HG02571 (cell line): Measurements from ENCODE around the gene PLAGL2.
"Not testable (repeated sequence)": the region's sequence is repeated elsewhere in the genome, so short reads cannot be mapped to it uniquely, and the experiment has no call there.

Experiments
- ATAC-seq: cut with Tn5 transposase; IDR thresholded peaks from one replicate; pipeline ENCODE4 v1.9.1; 2021; ENCODE audit warnings: mild to moderate bottlenecking, moderate library complexity; ENCODE audit not compliant: unreplicated experiment

The PLAGL2 gene

GRCh38 chr20:32204205-32205109 lies 3.1 kb downstream of the PLAGL2 start:
- ATAC-seq, result no peak

- no peak for ATAC-seq
Observed at GRCh38 chr20:32203356-32204204, 4.0 kb downstream of the PLAGL2 start.

GRCh38 chr20:32201977-32202363 lies 5.6 kb downstream of the PLAGL2 start:
- ATAC-seq, result no peak

- ATAC-seq, result no peak
Observed at GRCh38 chr20:32201296-32201976, 6.1 kb downstream of the PLAGL2 start.

DNA sequence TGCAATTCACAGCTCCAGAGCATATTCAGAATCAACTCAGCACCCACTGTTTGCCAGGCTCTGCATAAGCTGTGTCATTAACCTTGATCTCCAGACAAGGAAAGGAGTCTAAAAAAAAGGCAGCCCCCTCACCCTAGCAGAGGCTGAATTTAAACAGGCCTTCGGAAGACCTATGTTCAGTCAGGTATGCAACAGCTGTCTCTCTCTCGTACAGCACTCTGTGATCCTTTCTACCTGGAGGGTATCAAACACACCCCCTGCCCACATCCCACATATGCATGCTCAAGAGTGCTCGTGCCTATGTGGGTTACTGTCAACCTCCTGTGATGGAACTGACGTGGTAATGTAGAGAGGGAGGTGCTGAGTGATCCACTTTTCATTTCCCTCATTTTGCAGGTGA lies 8.5 kb downstream of the PLAGL2 start:
- no peak for ATAC-seq

GRCh38 chr20:32197136-32197535 lies 10.4 kb downstream of the PLAGL2 start:
- ATAC-seq, result not testable (repeated sequence)

DNA sequence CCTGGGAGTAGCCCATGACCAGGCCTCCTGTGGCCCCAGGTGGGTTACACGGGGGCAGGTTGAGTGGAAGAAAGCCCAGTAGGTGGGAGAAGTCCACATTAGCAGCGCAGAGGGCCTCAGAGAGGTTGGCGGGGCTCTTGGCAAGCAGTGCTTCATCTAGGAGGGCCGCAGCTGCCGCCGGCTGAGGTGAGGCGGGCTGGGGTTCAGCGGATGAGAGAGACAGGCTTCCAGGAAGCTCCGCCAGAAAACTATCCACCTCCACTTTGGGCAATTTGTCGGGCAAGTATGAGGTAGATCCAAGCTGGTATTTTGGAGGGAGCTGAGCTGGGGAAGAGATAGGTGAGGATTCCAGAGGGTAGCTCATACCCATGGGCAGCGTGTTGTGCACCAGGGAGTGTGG lies 10.9 kb downstream of the PLAGL2 start:
- ATAC-seq, result not testable (repeated sequence)

DNA sequence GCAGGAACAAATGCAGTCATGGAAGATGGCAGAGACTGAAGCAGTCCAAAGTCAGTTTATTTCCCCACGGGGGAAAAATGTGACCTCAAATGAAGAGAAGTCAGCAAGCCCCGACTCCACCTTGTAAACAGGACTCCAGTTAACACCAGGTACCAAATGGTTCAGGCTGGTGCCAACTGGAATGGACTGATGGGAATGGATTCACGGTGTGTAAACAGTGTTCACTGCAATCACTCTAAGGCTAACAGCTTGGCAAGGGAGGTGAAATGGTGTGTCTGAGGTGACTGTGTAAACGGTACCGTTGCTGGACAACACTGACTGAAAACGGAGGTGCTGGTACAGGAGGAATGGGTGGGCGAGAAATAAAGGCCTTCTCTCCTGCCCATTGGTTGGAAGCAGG lies 12.0 kb downstream of the PLAGL2 start:
- no peak for ATAC-seq

DNA sequence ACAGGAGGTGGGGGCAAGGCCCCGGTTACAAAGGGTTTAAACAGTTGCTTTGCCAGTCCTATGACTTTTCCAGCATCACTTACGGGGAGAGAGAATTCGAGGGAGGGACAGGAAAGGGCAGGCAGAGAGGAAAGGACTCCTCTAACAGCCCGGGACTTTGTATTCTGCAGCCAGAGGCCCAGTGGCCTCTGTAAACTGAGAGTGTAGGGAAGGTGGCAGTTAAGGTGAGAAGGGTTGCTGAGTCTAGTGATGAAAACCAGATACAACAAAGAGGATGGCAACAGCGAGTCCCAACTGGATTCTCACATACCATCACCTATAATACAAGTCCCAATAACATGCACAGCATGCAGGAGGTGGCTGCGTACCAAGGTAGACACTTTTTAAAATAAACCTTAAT lies 13.5 kb downstream of the PLAGL2 start:
- ATAC-seq, result no peak

DNA sequence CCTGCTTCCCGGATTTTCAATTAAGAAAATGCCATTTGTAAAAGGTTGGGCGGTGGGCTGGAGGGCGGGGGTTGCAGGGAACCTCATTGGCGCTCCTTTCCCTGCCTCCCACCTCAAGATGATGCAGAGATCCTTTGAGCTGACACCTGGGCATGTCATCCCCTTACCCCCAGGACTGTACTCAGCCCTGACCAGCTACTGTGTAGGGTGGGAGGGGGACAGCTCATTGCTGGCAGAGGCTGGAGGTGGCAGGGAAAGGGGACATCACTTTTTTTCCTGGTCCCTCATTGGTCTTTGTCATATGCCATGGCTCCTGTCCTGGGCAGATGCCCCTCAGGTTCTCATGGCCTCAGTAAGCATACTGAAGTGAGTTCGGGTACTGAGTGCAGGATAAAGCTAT lies 14.2 kb downstream of the PLAGL2 start:
- not testable (repeated sequence) for ATAC-seq

DNA sequence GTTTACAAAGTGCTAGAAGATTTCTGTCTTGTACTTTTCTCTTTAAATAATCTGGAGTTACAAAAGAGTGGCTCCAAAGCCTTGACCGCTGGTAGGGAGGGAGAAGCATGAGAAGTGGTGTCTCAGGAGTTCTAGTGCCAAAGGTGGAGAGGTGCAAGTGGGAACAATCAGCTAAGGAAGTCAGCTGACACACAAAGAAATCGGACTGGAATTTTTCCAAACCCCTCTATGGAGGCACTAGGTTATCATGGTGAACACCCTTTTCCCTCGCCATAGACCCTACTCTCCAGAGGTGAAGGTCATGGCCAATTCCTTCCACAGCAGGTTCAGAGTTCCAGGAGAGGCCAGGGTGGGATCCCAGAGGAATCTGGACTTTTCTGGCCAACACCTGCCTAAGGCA lies 14.8 kb downstream of the PLAGL2 start:
- ATAC-seq, result no peak

DNA sequence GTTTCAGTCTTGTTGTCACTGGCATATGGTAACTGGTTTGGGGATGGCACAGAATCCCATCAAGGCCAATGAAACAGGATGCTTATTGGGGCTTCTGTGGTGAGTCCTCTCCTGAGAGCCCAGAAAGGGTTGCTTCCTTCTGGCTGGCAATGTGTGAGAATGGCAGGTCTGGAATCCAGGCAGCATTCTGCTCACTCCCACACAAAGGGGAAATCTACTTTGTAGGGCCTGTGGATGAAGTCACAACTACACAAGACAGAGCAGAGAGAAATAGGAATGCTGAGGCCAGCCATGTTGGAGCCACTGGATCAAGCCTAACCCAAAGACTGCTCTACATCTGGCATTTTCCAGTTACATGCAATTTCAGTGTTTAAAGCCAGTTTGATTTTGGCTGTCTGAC lies 15.7 kb downstream of the PLAGL2 start:
- no peak for ATAC-seq

DNA sequence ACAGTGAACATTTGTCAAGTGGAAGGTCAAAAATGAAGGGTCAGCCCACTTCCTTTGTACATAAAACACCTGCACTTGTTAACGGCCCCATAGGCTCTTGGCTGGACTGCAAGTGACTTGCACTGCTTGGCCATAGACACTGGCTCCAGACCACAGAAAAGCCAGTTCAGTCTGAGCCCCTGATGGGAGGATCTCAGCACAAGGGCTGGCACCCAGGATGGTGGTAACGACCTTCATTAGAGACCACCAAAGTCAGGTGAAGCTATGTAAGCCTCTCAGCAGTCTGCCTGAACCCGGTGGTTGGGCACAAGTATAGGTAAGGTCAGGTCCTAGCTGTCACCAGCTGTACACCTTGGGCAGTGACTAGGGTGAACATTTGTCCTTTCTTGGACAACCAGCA lies 16.1 kb downstream of the PLAGL2 start:
- ATAC-seq, result no peak

DNA sequence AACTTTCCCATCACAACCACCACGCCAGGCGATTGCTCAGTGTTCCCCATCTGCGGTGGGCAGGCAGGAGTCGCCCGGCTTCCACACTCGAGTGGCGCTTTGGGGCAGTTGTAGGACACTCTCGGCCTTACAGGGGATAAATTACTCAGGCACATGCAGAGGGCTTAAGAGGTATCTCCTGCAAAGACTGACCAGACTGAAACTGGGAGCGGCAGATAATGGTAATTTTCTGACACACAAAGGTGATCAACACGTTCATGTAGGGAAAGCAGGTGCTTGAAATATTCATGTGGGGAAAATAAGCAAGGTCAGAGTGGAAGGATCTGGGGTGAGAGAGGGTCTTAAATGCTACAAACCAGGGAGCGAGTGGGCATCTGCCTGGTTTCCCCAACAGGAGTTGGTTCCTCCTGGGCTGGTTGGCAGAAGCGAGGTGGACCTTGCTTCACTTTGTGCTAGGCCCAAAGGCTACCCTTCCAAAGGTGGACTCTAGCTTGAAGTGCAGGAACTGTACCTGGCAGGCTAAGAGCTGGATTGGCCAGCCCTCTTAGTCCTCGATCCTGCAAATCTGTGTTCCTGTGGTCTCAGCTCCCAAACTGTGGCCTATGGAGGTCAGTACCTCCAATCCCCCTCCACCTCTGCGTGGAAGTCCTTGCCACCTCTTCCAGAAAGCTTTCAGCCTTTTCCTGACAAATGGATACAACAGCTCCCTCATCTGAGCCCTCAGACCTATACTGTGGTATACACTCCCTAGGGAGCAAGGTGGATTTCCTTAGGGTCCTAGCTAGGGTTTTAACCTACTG lies 16.7 kb downstream of the PLAGL2 start:
- ATAC-seq, result no peak

GRCh38 chr20:32189691-32190615 lies 17.6 kb downstream of the PLAGL2 start:
- ATAC-seq, result no peak

- ATAC-seq, result no peak
Observed at GRCh38 chr20:32189123-32189410, 18.5 kb downstream of the PLAGL2 start.

DNA sequence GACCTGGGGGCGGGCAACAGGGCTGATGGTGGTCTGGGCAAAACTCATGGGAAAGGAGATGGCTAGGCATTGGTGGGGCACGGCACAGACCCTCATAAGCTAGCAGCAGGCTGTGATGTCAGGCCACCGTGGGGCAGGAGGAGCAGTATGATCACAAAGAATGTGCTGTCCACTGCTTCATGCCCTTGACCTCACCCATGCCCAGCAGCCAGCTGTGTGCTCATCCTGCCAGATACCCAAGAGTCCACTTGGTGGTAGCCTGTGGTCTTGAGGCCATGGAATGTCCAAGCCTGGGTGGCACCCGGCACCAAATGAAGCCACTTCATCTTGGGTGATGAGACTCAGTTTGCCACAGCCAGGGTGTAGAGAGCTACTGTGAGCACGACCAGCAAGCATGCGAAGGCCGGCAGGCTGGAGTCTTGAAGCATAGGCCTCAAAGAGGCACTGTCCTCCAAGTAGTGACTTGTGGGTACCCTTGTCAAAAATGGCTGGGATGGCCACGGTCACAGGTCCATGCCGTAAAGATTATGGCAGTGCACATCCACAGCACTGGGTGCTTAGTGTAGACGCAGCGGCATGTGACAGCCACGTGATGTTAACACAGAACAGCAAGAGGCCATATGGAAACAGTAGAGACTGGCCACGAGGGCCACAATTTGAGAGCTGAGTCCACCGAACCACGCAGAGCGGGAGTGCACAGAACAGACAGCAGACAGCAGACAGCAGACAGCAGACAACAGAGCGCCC lies 19.0 kb downstream of the PLAGL2 start:
- no peak for ATAC-seq

DNA sequence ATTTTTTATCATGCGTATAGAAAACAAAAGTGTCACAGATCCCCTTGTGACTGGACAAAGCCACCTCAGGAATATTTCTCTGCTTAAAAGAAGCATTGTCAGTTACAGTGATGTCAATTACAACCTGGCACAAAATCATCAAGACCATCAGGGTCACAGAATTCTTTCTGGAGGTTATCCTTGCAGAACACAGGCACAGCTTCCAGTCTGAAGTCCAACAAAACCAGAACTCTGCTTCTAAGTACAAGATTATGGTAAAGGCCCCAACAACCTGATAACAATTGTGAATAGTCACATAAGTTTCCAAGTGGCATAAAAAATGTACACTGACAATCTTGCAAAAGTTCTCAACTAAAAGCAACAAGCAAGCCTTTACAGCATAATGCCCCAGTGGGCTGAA lies 21.0 kb downstream of the PLAGL2 start:
- no peak for ATAC-seq

DNA sequence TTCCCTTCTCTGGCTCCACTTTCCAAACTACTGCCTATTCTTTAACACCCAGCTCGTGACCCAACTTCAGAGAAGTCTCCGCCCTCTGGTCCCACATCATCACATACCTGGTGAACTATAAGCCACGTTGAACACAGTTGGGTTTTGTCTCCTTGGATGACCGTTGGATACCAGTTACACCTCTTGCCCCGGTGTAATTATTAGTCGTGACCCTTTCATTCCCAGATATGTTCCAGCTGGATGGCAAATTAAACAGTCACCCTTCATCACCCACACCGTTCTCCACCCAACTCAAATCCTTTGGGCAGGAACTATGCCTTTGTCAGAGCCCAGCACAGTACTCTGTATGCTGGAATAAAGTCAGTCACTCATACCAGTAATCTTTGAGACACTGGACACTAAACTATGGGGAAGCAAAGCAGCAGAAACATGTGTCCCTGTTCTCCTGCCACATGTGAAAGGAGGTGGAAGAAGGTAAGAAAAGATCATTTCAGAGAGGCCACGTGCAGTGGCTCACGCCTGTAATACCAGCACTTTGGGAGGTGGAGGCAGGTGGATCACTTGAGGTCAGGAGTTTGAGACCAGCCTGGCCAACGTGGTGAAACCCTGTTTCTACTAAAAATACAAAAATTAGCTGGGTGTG lies 22.5 kb downstream of the PLAGL2 start:
- no peak for ATAC-seq
